A172 (cell line): ENCODE data around the gene CDS1. TPM values are rescaled to one million over a fixed set of nuclear protein-coding genes. Genes with fewer than 3 reads are reported as not detected.
"Not testable (repeated sequence)": the region's sequence is repeated elsewhere in the genome, so short reads cannot be mapped to it uniquely, and the experiment has no call there.

ENCODE experiments used
- DNase-seq: peaks from one replicate; pipeline ENCODE4 v3.0.0-alpha.2; 2015; ENCODE audit warnings: low spot score
- total RNA-seq: library from RNA; depleted of rRNA; stranded (reverse); fragments of >200 nt; shearing (Covaris generic); gene quantifications from 2 replicates; pipeline ENCODE4 v1.2.3, GENCODE V29; 2014

Gene CDS1
- total RNA-seq, 1 experiment from 2014 or later = 3.0 TPM

- no peak for DNase-seq
These were observed 28.6 kb downstream of the CDS1 start for GRCh38 chr4:84611531-84611930.

- no peak for DNase-seq
These were observed 32.0 kb downstream of the CDS1 start for GRCh38 chr4:84614891-84615290.

GRCh38 chr4:84615355-84615754, 32.4 kb downstream of the CDS1 start:
- no peak for DNase-seq

GRCh38 chr4:84622959-84623358, 40.0 kb downstream of the CDS1 start:
- DNase-seq = no peak

GRCh38 chr4:84623661-84624060, 40.7 kb downstream of the CDS1 start:
- no peak for DNase-seq

GRCh38 chr4:84626673-84627072, 43.7 kb downstream of the CDS1 start:
- DNase-seq = no peak

- DNase-seq = no peak
These were observed 48.6 kb downstream of the CDS1 start for GRCh38 chr4:84631573-84631972.

GRCh38 chr4:84632092-84632491, 49.2 kb downstream of the CDS1 start:
- DNase-seq = no peak

- no peak for DNase-seq
These were observed 52.0 kb downstream of the CDS1 start for GRCh38 chr4:84634961-84635360.

GRCh38 chr4:84638092-84638491, 55.2 kb downstream of the CDS1 start:
- no peak for DNase-seq

- no peak for DNase-seq
These were observed 56.2 kb downstream of the CDS1 start for GRCh38 chr4:84639145-84639544.

GRCh38 chr4:84644087-84644486, 61.2 kb downstream of the CDS1 start:
- DNase-seq = no peak

GRCh38 chr4:84647312-84647884, 64.5 kb downstream of the CDS1 start:
- DNase-seq = no peak

- no peak for DNase-seq
These were observed 65.3 kb downstream of the CDS1 start for GRCh38 chr4:84648178-84648577.

- no peak for DNase-seq
These were observed 66.1 kb downstream of the CDS1 start for GRCh38 chr4:84648863-84649647.

GRCh38 chr4:84651499-84651898, 68.6 kb downstream of the CDS1 start:
- no peak for DNase-seq

GRCh38 chr4:84652478-84652877, 69.6 kb downstream of the CDS1 start:
- no peak for DNase-seq

GRCh38 chr4:84660606-84661005, 77.7 kb downstream of the CDS1 start:
- DNase-seq = no peak

GRCh38 chr4:84661191-84661939, 78.4 kb downstream of the CDS1 start:
- no peak for DNase-seq

- DNase-seq = not testable (repeated sequence)
These were observed 81.8 kb downstream of the CDS1 start for GRCh38 chr4:84664767-84665166.

- no peak for DNase-seq
These were observed 83.5 kb downstream of the CDS1 start for GRCh38 chr4:84666439-84666838.

- DNase-seq = no peak
These were observed 86.3 kb downstream of the CDS1 start for GRCh38 chr4:84669201-84669600.

- DNase-seq = no peak
These were observed 89.2 kb downstream of the CDS1 start for GRCh38 chr4:84672177-84672576.
